ENCODE results near the gene YY2. TPM values are rescaled to one million over a fixed set of nuclear protein-coding genes. Genes with fewer than 3 reads are reported as not detected.

YY2 gene
- polyA plus RNA-seq, 1 donor from 2014 or later, result 2.4 TPM

DNA sequence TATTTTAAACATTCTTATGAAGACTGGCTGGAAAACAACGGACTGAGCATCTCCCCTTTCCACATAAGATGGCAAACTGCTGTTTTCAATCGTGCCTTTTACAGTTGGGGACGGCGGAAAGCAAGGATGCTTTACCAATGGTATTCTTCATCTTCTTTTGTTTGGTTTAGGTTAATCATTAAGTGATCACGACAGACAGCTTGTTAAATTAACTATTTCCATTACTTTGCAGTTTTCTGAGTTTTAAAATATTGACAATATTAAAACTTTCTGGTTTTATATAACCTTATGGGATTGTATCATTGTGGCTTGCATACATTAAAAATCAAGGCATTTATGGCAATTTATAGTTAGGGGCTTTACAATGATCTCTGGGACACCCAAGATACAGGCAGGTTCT is 12.6 kb upstream of the YY2 start:
- Histone ChIP-seq H3K79me2 (replicated peaks; ENCODE audit: insufficient read depth, low read length) (peaks cover 6% of the 10 kb centered on the region), H3F3A (ENCODE audit: insufficient read depth, low read length, poor library complexity, severe bottlenecking) (no peaks in the 10 kb centered on the region), H3K27ac (ENCODE audit: low read length) (no peak overlapping the region), H3K9ac (ENCODE audit: low read length) (no peak overlapping the region), H3K4me2 (ENCODE audit: low read length) (no peak overlapping the region), H3K9me3 (ENCODE audit: low read length) (no peaks in the 10 kb centered on the region), H2AFZ (ENCODE audit: low read depth, low read length) (no peak overlapping the region), H3K9me2 (ENCODE audit: insufficient read depth, low read length) (no peaks in the 10 kb centered on the region), H3K27me3 (ENCODE audit: insufficient read depth, low read depth, low read length) (no peaks in the 10 kb centered on the region), H4K20me1 (ENCODE audit: insufficient read depth) (no peaks in the 10 kb centered on the region), H3K4me3 (ENCODE audit: low read length) (no peak overlapping the region), H3K36me3 (ENCODE audit: insufficient read depth, low read length) (no peaks in the 10 kb centered on the region)
- TF ChIP-seq EP300 (conservative IDR thresholded peaks at IDR 0.05; ENCODE audit: poor library complexity, severe bottlenecking), result no peak
- no peak for TF ChIP-seq EZH2 (IDR thresholded peaks at IDR 0.05; ENCODE audit: borderline replicate concordance, insufficient read depth, low read length, poor library complexity, severe bottlenecking)
- no peak for TF ChIP-seq CTCF (IDR thresholded peaks at IDR 0.05; ENCODE audit: poor library complexity, severe bottlenecking)
- TF ChIP-seq MXI1 (conservative IDR thresholded peaks at IDR 0.05; ENCODE audit: poor library complexity, severe bottlenecking), result no peak
- no peak for TF ChIP-seq POLR2AphosphoS5 (IDR thresholded peaks at IDR 0.05)
- no peak for TF ChIP-seq SMC3 (conservative IDR thresholded peaks at IDR 0.05; ENCODE audit: poor library complexity)
- TF ChIP-seq, protein P1, sequence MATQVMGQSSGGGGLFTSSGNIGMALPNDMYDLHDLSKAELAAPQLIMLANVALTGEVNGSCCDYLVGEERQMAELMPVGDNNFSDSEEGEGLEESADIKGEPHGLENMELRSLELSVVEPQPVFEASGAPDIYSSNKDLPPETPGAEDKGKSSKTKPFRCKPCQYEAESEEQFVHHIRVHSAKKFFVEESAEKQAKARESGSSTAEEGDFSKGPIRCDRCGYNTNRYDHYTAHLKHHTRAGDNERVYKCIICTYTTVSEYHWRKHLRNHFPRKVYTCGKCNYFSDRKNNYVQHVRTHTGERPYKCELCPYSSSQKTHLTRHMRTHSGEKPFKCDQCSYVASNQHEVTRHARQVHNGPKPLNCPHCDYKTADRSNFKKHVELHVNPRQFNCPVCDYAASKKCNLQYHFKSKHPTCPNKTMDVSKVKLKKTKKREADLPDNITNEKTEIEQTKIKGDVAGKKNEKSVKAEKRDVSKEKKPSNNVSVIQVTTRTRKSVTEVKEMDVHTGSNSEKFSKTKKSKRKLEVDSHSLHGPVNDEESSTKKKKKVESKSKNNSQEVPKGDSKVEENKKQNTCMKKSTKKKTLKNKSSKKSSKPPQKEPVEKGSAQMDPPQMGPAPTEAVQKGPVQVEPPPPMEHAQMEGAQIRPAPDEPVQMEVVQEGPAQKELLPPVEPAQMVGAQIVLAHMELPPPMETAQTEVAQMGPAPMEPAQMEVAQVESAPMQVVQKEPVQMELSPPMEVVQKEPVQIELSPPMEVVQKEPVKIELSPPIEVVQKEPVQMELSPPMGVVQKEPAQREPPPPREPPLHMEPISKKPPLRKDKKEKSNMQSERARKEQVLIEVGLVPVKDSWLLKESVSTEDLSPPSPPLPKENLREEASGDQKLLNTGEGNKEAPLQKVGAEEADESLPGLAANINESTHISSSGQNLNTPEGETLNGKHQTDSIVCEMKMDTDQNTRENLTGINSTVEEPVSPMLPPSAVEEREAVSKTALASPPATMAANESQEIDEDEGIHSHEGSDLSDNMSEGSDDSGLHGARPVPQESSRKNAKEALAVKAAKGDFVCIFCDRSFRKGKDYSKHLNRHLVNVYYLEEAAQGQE (IDR thresholded peaks at IDR 0.05; ENCODE audit: borderline replicate concordance), result no peak
- no peak for TF ChIP-seq RAD21 (conservative IDR thresholded peaks at IDR 0.05)
- no peak for TF ChIP-seq TAF1 (IDR thresholded peaks at IDR 0.05; ENCODE audit: low read depth)

DNA sequence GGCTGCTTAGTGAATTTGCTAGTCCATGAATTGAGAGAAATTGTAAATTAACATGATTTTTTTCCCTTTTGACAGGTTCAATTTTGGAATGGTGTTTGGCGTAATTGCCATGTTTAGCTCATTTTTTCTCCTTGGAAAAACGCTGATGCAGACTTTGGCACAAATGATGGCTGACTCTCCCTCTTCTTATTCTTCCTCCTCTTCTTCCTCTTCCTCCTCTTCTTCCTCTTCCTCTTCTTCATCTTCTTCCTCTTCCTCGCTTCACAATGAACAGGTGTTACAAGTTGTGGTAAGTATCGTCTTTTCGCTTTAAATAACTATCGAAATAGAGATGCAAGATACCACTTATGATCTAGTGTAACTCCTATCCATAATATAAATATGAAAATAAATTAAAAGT is 10.7 kb upstream of the YY2 start:
- Histone ChIP-seq H2AFZ (ENCODE audit: low read depth, low read length) (no peak overlapping the region), H3K9me3 (ENCODE audit: low read length) (no peaks in the 10 kb centered on the region), H3K4me3 (ENCODE audit: low read length) (no peak overlapping the region), H4K20me1 (ENCODE audit: insufficient read depth) (no peaks in the 10 kb centered on the region), H3K4me2 (ENCODE audit: low read length) (no peak overlapping the region), H3K79me2 (replicated peaks; ENCODE audit: insufficient read depth, low read length) (peaks cover 6% of the 10 kb centered on the region), H3K36me3 (ENCODE audit: insufficient read depth, low read length) (no peaks in the 10 kb centered on the region), H3F3A (ENCODE audit: insufficient read depth, low read length, poor library complexity, severe bottlenecking) (no peaks in the 10 kb centered on the region), H3K9ac (ENCODE audit: low read length) (no peak overlapping the region), H3K9me2 (ENCODE audit: insufficient read depth, low read length) (no peaks in the 10 kb centered on the region), H3K27ac (ENCODE audit: low read length) (no peak overlapping the region), H3K27me3 (ENCODE audit: insufficient read depth, low read depth, low read length) (no peaks in the 10 kb centered on the region)
- no peak for TF ChIP-seq EZH2 (IDR thresholded peaks at IDR 0.05; ENCODE audit: borderline replicate concordance, insufficient read depth, low read length, poor library complexity, severe bottlenecking)
- TF ChIP-seq, protein P1 (IDR thresholded peaks at IDR 0.05; ENCODE audit: borderline replicate concordance), result no peak
- no peak for TF ChIP-seq RAD21 (conservative IDR thresholded peaks at IDR 0.05)
- no peak for TF ChIP-seq SMC3 (conservative IDR thresholded peaks at IDR 0.05; ENCODE audit: poor library complexity)
- TF ChIP-seq EP300 (conservative IDR thresholded peaks at IDR 0.05; ENCODE audit: poor library complexity, severe bottlenecking), result no peak
